ENCODE measurements around the gene NOS1AP.
"Not testable (repeated sequence)": the region's sequence is repeated elsewhere in the genome, so short reads cannot be mapped to it uniquely, and the experiment has no call there.

NOS1AP gene

DNA sequence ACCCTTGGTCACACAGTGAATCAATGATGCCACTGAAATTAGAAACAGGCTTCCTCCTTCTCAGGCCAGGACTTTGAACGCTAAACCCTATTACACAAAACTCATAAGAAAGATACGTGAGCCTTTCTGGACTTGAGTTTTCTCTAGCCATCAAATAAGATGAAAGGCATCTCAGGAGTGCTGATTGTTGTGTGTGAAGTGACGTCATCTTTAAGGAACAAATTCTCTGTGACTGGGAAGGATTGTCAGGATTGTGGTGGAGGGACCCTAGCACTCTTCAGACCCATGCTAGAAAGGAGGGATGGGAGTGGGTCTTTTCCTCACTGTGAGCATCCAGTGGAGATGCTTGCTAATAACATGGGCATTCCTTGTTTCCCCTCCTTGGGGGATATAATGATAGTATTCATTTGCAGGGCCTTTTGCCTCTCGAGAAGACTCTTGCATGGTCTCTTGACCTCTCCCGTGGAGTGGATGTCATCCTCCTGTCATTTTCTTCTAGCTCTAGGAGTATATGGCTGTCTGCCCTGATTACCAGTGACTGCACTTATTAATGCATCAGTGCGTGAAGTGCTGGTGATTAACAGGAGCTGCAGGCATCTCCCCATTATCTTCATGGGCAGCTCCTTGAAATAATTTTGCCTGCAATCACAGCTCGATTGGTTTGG lies 267.3 kb downstream of the NOS1AP start:
- no peak for DNase-seq (ENCODE audit: low spot score)

DNA sequence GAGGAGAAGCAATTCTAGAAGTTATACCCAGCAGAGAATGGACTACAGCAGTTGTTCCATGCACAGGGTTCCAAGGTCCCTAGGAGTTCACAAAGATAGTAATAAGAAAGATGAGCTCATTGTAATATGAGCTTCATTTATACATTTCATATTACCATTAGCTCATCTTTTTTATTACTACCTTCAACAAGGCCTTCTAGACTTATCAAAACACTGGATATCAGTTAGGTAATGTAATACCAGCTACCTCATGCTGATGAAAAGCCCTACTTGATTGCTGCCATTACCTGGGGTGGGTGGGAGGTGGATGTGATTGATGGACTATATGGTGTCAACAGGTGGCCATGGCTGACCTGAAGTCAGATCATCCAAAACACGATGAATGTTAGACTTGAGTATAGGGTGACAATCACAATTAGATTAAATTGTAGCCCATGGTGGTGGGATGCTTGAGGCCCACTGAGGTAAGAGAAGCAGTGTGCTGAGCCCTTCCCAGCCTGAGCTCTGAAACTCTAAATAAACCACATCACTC lies 273.0 kb downstream of the NOS1AP start:
- no peak for DNase-seq (ENCODE audit: low spot score)

DNA sequence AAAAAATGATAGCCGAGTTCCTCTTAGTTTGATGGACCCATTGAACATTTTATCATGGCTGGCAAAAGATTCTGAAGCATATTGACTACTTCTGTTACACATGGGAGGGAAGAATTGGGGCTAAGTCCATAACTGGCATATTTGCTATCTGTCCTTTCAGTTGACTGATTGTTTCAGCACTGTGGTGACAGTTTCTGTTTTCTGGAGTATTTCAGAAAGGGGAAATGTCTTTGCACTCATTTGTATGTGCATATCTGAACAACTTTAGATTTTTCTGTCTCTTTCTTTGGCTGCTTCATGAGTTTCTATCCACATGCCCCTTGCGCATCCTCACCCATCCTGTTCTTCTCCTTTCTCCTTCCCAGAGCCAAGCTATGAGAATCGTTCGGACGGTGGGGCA lies 274.0 kb downstream of the NOS1AP start:
- DNase-seq (ENCODE audit: low spot score): no peak

DNA sequence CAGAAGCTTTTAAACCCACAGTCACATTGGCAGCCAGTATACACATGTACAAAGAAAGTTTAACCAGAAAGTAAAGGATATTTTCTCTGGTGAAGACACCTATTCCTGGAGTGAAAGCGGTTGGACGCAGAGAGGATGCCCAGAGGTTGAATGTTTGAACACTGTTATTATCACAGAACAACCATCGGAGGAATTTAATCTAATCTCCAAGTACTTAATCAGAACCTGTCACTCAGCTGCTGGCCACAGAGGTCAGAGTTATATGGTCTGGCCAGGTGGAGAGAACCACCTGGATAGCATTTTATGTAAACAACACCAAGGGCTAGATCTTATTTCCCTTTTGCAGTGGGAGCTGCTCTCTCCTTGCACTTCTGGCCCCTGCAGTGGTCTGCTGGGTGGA lies 277.8 kb downstream of the NOS1AP start:
- DNase-seq (ENCODE audit: low spot score): no peak

DNA sequence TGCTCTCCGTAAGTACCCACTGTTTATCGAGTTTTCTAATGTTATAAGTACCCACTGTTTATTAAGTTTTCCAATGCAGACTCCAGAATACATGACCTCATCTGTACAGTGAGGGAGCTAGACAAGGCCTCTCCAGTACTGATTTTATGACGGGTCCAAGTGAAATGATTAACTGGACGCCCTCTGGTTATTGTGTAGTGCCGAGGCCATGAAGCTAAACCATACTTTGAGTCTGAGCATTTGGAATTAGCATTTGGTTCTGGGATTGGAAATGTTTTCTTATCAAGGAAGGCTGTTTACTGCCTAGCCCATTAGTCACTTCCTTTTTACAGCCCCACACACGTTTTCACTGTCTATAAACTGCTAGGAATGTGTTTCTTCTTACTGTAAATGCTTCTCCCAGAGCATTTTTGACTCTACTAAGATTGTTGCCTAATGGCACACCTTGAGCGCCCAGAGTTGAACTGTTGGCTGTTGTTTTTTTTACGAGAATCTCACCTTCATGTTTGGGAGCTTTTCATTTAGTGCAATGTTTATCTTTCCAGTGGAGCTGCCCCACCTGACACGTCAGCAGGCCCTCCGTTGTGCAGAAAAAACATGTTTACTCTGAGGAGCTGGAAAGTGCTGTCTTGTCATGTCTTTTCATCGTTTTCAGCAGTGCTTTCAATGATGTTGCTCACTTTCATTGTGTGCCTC lies 280.3 kb downstream of the NOS1AP start:
- DNase-seq (ENCODE audit: low spot score): no peak

DNA sequence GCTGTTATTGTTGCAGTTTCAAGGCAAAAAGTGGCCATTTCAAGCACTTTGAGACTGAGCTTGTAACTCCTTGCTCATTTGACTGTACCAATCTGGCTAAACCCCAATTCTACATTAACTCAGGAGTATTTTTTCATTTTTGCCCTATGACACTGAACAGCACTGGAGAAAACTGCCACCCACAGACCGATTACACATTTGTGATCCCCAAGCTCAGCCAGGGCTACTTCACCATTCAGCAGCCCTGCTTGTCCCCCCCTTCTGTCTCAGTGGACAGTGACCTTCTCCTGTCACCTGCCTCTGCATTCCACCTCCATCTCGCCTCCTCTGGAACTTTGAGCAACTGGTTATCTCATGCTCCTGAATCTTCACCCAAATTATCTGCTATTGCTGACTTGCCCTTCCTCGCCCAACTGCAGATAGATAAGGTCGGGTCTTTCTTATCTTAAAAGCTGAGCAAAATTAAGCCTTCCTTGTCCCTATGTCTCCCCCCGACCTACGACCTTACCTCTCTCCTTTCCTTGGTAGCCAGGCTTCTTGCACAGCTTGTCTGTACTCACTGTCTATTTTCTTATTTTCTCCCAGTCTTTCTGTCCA lies 281.9 kb downstream of the NOS1AP start:
- no peak for DNase-seq (ENCODE audit: low spot score)

DNA sequence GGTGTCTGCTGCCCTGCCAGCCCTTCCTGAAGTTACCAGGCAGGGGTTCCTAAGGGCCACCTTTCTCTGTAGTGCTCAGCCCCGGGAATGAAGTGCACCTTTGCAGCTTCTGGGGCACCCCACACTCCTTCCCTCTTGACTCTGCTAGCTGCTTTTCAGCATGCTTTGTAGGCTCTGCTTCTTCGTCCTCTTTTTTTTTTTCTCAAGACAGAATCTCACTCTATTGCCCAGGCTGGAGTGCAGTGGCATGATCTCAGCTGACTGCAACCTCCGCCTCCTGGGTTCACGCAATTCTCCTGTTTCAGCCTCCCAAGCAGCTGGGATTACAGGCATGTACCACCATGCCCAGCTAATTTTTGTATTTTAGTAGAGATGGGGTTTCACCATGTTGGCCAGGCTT lies 282.4 kb downstream of the NOS1AP start:
- DNase-seq (ENCODE audit: low spot score): not testable (repeated sequence)

DNA sequence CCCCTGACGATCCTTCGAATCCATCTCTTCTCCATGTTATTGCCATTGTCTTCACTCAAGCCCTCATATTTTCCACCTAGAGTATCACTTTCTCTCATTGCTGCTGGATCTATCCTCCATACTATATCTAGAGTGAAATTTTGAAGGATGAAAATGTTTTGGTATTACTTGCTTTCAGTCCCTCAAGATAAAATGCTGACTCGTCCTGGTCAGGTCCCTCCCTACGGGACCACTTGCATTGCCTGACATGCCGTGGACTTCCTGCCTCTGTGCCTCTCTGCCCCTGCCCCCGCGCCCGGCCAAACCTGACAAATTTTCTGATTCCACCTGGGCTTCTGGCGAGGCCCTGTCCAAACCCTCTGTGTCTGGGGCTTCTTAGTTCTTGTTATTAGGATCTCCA lies 283.6 kb downstream of the NOS1AP start:
- no peak for DNase-seq (ENCODE audit: low spot score)

DNA sequence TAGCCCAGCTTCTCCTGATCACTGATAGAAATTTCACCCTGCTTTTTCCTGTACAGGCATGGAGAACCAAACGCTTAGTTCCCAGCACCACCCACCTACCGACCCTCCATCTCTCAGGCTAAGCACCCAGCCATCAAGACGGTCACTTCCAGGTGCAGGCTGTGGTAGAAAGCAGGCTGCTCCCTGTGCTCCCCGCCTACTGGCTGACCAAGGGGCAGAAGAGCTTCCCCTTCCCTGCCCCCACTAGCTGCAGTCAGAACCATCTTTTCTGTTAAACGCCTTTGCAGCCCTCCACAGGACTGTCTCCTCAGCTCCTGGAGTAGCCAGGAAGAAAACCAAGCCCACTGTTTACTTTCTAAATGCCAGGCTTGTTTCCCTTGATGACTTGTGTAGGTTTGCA lies 284.2 kb downstream of the NOS1AP start:
- no peak for DNase-seq (ENCODE audit: low spot score)

DNA sequence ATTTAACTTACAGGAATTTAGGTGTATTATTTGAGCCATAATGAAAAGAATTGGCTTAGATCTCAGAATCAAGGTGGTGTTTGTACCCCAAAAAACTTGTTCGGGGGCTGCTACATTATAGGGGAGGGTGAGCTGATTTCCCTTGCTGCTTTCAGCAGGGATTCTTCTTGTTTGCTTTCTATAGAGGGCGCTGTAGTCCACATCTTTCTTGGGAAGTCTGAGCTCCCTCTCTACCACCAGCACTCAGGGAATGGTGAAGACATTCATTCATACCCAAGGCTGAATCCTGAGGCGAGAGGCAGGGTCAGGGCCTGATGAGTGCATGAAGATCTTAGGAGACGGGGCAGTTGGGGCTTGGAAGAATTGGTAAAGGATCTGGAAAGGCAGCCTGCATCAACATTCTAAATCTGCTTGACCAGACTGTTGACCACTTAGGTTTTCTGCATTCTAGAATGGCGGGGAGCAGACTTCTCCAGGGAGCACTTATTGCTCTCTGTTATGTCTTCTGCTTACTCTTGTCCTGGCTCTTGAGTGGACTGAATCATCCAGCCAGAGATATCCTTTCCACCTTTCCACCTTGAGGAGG lies 288.3 kb downstream of the NOS1AP start:
- DNase-seq (ENCODE audit: low spot score): no peak

DNA sequence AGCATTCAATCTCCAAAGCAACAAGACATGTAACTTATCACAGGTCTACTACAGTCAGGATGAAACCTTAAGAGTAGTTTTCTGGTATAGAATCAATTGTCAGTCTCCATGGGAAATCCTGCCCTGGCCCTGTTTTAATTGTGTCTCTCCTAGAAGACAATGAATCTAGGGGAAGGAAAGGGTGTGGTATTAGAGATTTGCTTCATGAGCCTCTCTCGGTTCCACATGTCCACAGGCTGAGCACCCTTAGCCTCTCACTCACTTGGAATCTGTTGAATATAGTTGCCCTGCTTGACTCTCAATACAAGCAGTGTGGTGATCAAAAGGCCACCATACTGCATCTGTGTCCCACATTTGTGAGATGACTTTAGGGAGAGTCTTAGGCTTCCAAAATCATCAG lies 289.4 kb downstream of the NOS1AP start:
- DNase-seq (ENCODE audit: low spot score): no peak

DNA sequence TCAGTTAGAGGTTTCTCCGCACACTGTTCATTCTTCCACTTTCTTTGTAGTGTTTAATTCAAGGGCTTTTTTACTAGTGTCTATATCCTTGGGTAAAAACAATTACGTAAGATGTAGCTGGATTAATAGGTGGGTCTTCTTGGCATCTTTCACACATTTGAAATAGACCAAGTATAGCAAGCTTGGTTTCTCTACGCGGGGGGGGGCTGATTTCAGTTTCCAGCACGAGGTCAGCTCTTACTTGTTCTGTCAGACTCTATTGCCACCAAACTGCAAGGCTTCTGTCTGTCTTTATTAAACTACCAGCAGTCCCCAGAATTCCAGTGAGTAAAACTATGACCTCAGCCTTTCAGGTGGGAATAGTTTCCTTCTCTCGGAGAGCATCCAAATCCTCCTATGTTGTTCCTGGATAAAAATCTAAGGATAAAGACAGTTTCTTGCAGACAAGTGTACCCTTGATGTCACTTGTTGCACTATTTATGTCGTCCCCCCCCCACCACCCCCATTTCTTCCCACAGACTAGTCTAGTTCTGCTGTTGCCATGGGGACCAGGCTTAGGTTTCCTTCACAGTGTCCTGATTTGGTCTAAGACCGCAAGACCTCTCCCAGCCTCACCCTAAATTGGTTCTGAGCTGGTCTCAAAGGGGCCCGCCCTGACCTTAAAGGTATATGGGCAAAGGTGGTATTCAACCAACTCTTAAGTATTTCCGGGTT lies 290.2 kb downstream of the NOS1AP start:
- DNase-seq (ENCODE audit: low spot score): no peak

DNA sequence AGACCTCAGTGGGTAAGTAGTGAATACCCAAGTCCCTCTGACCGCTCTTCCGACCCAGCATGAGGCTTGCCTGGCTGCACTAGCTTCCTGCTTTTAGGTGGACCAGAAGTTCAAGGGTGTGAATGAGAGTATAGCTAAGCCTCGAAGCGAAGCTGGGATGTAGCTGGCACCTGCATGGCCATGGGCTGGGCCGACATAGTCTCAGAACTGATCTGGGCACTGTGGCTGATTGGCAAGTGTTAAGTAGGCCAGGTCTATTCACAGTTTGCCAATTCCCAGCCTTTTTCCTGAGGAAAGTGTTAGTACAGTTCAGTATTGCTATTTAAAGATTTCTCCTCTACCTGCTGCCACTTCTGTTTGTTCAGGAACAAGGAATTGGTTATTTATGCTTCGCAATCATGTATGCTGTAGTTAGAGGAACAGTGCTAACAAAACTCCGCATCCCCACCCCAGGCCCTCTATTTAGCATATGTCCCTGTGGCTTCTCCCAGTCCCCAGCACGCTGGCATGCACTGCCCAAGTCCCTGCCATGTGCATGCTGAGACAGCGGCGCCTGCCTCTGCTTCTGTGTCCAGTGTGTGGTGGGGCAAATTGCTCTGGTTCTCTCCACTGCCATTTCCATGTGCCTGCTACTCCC lies 290.9 kb downstream of the NOS1AP start:
- no peak for DNase-seq (ENCODE audit: low spot score)

DNA sequence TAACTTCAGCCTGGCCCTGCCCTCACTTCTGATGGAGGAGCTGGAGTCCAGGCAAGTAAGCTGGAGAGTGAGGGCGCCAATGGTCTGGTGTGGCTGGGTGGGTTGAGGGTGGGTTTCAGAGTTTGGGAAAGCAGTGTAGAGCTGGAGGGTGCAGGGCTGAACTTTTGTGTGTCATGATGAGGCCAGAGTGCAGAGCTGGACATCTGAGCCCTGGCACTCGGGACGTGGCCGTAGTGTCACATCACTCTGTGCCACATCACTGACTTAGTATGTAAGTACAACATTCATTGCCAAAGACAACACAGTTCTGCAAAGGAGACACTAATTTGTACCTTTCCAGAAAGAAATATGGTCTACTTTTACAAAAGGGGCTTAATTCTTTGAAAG lies 291.4 kb downstream of the NOS1AP start:
- no peak for DNase-seq (ENCODE audit: low spot score)

DNA sequence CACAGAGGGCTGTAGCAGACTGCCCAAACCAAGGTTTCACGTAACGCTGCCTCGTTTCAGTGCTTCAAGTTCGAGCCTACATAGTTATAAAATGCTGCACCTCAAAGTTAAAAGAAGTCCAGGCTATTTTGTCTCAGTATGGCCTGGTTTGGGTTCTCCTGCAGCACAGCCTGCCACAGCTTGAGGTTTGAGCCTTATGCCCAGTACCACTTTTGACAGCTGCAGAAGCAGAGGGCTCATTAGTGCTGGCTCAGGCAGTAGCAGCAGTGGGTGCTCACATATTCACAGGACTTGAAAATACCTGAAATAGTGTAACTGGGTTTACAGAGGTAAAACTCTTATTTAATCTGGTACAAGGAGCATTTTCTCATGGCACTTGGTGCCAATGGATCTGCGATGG lies 291.9 kb downstream of the NOS1AP start:
- no peak for DNase-seq (ENCODE audit: low spot score)

DNA sequence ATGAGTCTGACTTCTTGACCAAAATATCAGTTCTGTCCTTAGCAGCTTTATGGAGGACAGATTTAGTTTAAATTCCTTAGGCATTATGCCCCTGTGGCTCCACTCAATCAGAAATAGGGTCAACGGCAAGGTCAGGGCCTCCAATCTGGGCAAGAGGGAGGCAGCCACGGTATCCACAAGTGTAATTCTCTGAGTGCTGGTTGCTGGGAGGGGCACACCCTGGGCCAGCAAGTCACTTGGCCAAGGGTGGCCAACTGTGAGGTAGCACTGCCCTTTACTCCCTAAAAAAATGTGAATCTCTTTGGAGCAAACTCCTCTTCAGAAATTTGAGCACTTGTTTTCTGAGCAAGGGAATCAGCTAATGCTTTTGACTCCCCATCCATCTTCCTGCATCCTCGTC lies 294.3 kb downstream of the NOS1AP start:
- no peak for DNase-seq (ENCODE audit: low spot score)

DNA sequence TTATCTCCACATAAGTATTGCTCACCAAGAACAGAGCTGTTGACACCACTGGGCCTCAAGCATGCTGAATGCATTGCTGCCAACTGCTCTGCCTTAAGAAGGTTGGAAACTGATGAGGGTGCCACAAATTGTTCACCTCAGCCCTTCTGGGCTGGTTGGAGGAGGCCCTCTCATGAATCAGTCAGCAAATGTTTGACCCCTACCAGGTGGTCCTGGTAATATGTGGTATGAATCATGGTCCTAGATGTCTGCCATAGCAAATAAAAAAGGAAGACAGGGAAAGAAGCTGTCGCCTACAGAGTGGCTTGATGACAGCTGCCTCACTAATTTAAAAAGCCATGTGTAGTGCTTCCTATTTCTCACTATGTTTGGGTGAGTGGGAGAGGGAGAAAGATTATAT lies 295.0 kb downstream of the NOS1AP start:
- DNase-seq (ENCODE audit: low spot score): no peak

DNA sequence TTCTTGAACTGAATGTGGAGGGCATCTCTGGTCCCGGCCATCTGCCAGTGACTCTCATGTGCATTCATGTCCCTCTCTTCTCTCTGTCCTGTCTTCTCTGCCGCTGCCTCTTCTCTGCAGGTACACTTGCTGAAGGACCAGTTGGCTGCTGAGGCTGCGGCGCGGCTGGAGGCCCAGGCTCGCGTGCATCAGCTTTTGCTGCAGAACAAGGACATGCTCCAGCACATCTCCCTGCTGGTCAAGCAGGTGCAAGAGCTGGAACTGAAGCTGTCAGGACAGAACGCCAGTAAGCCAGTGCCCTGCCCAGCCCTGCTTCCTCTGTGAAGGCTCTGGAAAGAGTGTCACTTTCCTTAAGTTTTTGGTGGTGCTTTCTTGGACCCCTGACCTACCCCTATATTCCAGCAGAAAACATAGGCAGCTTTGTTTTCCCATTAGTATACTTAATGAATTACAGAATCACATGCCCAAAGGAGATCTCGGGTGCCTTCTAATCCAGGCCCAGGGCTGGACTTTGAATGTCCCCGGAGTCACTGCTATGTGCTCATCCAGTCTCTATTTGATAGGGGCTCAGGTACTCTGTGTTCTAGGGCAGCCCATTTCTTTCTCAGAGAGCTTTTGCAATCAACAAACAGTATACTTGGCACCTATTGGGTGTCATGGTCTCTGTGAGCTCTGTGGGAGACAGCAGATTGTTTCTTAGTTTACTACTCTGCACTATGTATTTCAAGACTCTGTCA lies 296.0 kb downstream of the NOS1AP start:
- DNase-seq (ENCODE audit: low spot score): no peak

DNA sequence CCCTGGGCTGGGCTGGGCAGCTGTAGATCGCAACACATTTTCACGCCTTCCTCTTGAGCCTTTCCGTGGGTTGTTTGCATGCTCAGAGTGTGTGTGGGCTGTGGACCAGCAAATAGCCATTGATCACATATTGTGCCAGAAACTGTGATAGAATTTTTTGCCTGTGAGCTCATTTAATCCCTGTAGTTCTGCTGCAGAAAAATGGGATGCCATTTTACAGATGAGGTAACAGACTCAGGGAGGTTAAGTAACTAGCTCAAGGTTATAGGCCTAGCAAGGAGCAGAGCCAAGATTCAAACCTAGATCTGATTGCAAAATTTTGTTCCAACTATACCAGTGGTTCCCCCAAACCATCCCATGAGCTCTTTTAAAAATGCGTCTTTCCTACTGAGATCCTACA lies 296.7 kb downstream of the NOS1AP start:
- no peak for DNase-seq (ENCODE audit: low spot score)

DNA sequence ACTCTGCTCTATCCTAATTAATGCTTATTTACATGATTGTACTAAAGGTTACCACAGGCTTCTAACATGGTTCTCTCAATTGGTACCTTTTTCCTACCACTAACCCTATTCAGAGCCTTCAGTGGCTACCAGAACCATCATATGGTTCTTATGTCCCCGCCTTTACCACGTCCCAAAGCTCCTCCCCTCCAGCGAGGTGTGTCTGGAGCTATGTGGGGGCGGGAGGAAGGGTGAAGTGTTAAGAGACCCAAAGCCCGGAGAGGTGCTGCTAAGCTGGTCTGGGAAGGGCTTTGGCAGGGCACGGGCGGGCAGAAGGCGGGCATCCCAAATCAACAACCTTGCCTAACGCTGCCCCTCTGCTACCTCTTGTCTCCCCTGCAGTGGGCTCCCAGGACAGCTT lies 297.2 kb downstream of the NOS1AP start:
- no peak for DNase-seq (ENCODE audit: low spot score)

DNA sequence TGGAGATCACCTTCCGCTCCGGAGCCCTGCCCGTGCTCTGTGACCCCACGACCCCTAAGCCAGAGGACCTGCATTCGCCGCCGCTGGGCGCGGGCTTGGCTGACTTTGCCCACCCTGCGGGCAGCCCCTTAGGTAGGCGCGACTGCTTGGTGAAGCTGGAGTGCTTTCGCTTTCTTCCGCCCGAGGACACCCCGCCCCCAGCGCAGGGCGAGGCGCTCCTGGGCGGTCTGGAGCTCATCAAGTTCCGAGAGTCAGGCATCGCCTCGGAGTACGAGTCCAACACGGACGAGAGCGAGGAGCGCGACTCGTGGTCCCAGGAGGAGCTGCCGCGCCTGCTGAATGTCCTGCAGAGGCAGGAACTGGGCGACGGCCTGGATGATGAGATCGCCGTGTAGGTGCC lies 297.6 kb downstream of the NOS1AP start:
- DNase-seq (ENCODE audit: low spot score): no peak
